ENCODE measurements around the gene KBTBD12.
"Not testable (repeated sequence)": the region's sequence is repeated elsewhere in the genome, so short reads cannot be mapped to it uniquely, and the experiment has no call there.

Gene KBTBD12

GRCh38 chr3:127915115-127915936, at the start of gene KBTBD12:
Gene KBTBD12 (plus strand): TSS chr3:127915232. CDS start chr3:127923062, 7,830 bp downstream.
- no peak for DNase-seq

- DNase-seq, result no peak
These were observed 49.1 kb upstream of the KBTBD12 start for GRCh38 chr3:127865941-127866340.

- no peak for DNase-seq
These were observed 47.6 kb upstream of the KBTBD12 start for GRCh38 chr3:127867412-127867811.

GRCh38 chr3:127867986-127868385, 47.0 kb upstream of the KBTBD12 start:
- DNase-seq, result no peak

GRCh38 chr3:127870156-127870555, 44.9 kb upstream of the KBTBD12 start:
- no peak for DNase-seq

GRCh38 chr3:127874097-127874496, 40.9 kb upstream of the KBTBD12 start:
- DNase-seq, result not testable (repeated sequence)

- no peak for DNase-seq
These were observed 33.4 kb upstream of the KBTBD12 start for GRCh38 chr3:127881586-127881985.

GRCh38 chr3:127884041-127884440, 31.0 kb upstream of the KBTBD12 start:
- no peak for DNase-seq

GRCh38 chr3:127886231-127886955, 28.6 kb upstream of the KBTBD12 start:
- DNase-seq, result no peak

- DNase-seq, result no peak
These were observed 28.1 kb upstream of the KBTBD12 start for GRCh38 chr3:127886956-127887231.

GRCh38 chr3:127887321-127887720, 27.7 kb upstream of the KBTBD12 start:
- peak; percentile 21 for DNase-seq

GRCh38 chr3:127888156-127888555, 26.9 kb upstream of the KBTBD12 start:
- DNase-seq, result no peak

- DNase-seq, result no peak
These were observed 26.4 kb upstream of the KBTBD12 start for GRCh38 chr3:127888564-127889107.

GRCh38 chr3:127889461-127889863, 25.6 kb upstream of the KBTBD12 start:
- no peak for DNase-seq

- DNase-seq, result no peak
These were observed 24.9 kb upstream of the KBTBD12 start for GRCh38 chr3:127889976-127890650.

GRCh38 chr3:127890651-127891290, 24.3 kb upstream of the KBTBD12 start:
- not testable (repeated sequence) for DNase-seq

GRCh38 chr3:127894481-127894880, 20.6 kb upstream of the KBTBD12 start:
- no peak for DNase-seq

- no peak for DNase-seq
These were observed 15.8 kb upstream of the KBTBD12 start for GRCh38 chr3:127899200-127899599.

GRCh38 chr3:127899766-127900165, 15.3 kb upstream of the KBTBD12 start:
- no peak for DNase-seq

GRCh38 chr3:127900536-127900935, 14.5 kb upstream of the KBTBD12 start:
- no peak for DNase-seq

- DNase-seq, result no peak
These were observed 12.5 kb upstream of the KBTBD12 start for GRCh38 chr3:127902486-127902885.

- no peak for DNase-seq
These were observed 11.2 kb upstream of the KBTBD12 start for GRCh38 chr3:127903611-127904375.

Measured in GDM1 (cell line).